Lung (tissue), 12 donors: Measurements from ENCODE around the gene ITGB6. TPM values are rescaled to one million over a fixed set of nuclear protein-coding genes. Genes with fewer than 3 reads are reported as not detected.
A peak's percentile ranks its signal among the peaks of the same experiment; 100 is the strongest.

Experiments used
- ATAC-seq: fragments of 200-7000 bp; cut with Tn5 transposase; one replicate; pipeline ENCODE4 v1.9.1; 2020; ENCODE audit warnings: moderate number of reproducible peaks; ENCODE audit not compliant: insufficient read depth, low FRiP score
- DNase-seq, 3 donors: peaks; one replicate each; pipeline ENCODE4 v3.0.0-alpha.2; 2013 to 2017
- H3K27ac ChIP-seq, 2 donors: one replicate each; pipeline ENCODE4 v1.5.1; 2013; ENCODE audit warnings: mild to moderate bottlenecking in 2 of 2, moderate library complexity in 2 of 2, control low read depth in 1 of 2, inconsistent platforms in 1 of 2, low read depth in 1 of 2, low read length in 1 of 2
- H3K27me3 ChIP-seq, 3 donors: one replicate each; pipeline ENCODE4 v1.5.1; 2013; ENCODE audit warnings: low read length in 2 of 3; ENCODE audit not compliant: control insufficient read depth in 3 of 3, insufficient read depth in 3 of 3
- H3K36me3 ChIP-seq, 4 donors: one replicate each; pipeline ENCODE4 v1.5.1; 2013; ENCODE audit warnings: low read length in 4 of 4, mild to moderate bottlenecking in 1 of 4, moderate library complexity in 1 of 4; ENCODE audit not compliant: control insufficient read depth in 4 of 4, insufficient read depth in 4 of 4
- H3K4me1 ChIP-seq, 5 donors: one replicate each; pipeline ENCODE4 v1.5.1; 2013; ENCODE audit warnings: low read length in 5 of 5, mild to moderate bottlenecking in 2 of 5, moderate library complexity in 1 of 5; ENCODE audit not compliant: control insufficient read depth in 5 of 5, insufficient read depth in 5 of 5
- H3K4me3 ChIP-seq: one replicate; pipeline ENCODE4 v1.5.1; 2013; ENCODE audit warnings: mild to moderate bottlenecking, control low read depth, moderate library complexity
- H3K9ac ChIP-seq, 2 donors: one replicate each; pipeline ENCODE4 v1.5.1; 2013; ENCODE audit warnings: low read length in 2 of 2, control low read depth in 1 of 2; ENCODE audit not compliant: insufficient read depth in 1 of 2
- H3K9me3 ChIP-seq, 4 donors: one replicate each; pipeline ENCODE4 v1.5.1; 2013; ENCODE audit warnings: low read length in 3 of 4, mild to moderate bottlenecking in 1 of 4, moderate library complexity in 1 of 4; ENCODE audit not compliant: control insufficient read depth in 4 of 4, insufficient read depth in 3 of 4
- WGBS, 2 donors: extraction: QIAGEN DNeasy Blood & Tissue Kit; methylation state at CpG; one replicate each; pipeline ENCODE4 v1.1.7; 2013; 5-methylcytosine and 5-hydroxymethylcytosine counted together
- polyA plus RNA-seq, 2 donors: library from polyadenylated mRNA; stranded (reverse); fragments of 200-250 nt; gene quantifications; one replicate each; pipeline ENCODE4 v1.2.1, GENCODE V29; 2013
- total RNA-seq, 2 donors: library from RNA; depleted of rRNA in 1 of 2; stranded (reverse); fragments of >200 nt in 1 of 2; gene quantifications; one replicate each; pipeline ENCODE4 v1.2.1, GENCODE V29; 2014 to 2021
- TF ChIP-seq, protein P1 (sequence below): IDR thresholded peaks from 2 replicates; pipeline ENCODE4 v1.5.1; 2012; ENCODE audit warnings: mild to moderate bottlenecking; ENCODE audit errors: control extremely low read depth, extremely low read depth
- donor health status: control.
- donor health status: control.
- donor health status: Bipolar disorder and iron deficiency.
- donor health status: healthy.
- donor health status: DM: yes; HTN: yes; CAD: no.

ITGB6 gene
- total and polyA plus RNA-seq, 4 donors: 35.1 to 141 (median 41.8) TPM

DNA sequence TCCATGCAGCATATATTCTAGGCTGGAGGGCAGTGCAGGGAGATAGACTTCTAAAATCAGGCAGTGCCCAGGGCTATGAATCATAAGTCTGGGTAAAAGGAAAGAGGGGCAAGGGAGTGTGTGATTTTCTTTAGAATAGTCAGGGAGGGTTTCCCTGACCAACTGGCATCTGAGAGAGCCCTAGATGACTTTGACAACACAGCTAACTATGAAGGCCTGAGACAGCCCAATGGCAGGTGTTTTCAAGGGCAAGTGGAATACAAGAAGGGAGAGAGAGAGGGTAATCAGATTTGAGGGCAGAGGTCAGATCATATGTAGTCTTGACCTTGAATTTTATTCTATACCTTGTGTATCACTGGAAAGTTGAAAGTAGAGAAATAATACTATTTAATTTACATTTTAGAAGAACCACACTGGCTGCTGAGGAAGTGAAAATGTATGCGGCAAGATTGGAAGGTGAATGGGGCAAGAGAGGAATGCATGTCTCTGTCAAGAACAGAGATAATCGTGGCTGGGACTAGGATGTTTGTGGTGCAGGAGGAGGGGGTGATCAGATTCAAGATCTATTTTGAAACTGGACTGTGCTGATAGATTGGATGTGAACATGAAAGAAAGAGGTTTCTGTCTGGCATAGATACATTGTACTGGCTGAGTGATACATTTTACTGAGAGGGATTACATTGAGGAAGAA is 1.9 kb upstream of the ITGB6 start:
- ATAC-seq: no peak
- Histone ChIP-seq H3K27me3 (peaks cover 0 to 2% (median 0%) of the 10 kb centered on the region in 3 donors), H3K4me3 (no peak overlapping the region), H3K9me3 (no peaks in the 10 kb centered on the region), H3K9ac (no peak overlapping the region), H3K4me1 (peaks cover 0 to 3% (median 2%) of the 10 kb centered on the region in 5 donors), H3K27ac (no peak overlapping the region), H3K36me3 (no peaks in the 10 kb centered on the region)
- DNase-seq: no peak
- TF ChIP-seq, protein P1, sequence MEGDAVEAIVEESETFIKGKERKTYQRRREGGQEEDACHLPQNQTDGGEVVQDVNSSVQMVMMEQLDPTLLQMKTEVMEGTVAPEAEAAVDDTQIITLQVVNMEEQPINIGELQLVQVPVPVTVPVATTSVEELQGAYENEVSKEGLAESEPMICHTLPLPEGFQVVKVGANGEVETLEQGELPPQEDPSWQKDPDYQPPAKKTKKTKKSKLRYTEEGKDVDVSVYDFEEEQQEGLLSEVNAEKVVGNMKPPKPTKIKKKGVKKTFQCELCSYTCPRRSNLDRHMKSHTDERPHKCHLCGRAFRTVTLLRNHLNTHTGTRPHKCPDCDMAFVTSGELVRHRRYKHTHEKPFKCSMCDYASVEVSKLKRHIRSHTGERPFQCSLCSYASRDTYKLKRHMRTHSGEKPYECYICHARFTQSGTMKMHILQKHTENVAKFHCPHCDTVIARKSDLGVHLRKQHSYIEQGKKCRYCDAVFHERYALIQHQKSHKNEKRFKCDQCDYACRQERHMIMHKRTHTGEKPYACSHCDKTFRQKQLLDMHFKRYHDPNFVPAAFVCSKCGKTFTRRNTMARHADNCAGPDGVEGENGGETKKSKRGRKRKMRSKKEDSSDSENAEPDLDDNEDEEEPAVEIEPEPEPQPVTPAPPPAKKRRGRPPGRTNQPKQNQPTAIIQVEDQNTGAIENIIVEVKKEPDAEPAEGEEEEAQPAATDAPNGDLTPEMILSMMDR: no peak
- 79 to 89% methylated on average over 2 of the region's 2 CpGs for WGBS, 2 donors

DNA sequence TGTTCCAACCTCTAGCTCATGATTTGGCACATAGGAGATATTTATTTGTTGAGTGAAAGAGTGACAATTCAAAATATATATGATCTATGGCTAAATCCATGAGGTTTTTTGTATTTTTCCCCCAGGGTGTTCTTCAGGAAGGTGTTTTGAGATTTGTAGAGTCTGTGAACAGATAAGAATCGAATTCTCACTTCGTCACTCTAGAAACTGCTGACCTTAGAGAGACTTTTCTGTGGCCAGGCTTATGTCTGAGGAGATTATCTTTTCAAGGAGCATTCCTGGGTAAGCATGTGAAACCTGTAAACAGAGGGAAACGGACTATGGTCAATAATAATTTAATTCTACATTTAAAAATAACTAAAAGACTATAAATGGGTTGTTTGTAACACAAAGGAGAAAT is 849 bp upstream of the ITGB6 start:
- 73 to 77% methylated on average over 3 of the region's 3 CpGs for WGBS, 2 donors
- H3K9ac ChIP-seq: no peak overlapping the region
- H3K27ac ChIP-seq: no peak overlapping the region
- ATAC-seq: no peak
- H3K4me1 ChIP-seq: peaks cover 0 to 3% (median 2%) of the 10 kb centered on the region in 5 donors
- no peak overlapping the region for H3K4me3 ChIP-seq
- H3K27me3 ChIP-seq: peaks cover 0 to 2% (median 0%) of the 10 kb centered on the region in 3 donors
- H3K9me3 ChIP-seq: no peaks in the 10 kb centered on the region
- H3K36me3 ChIP-seq: no peaks in the 10 kb centered on the region
- no peak for DNase-seq
- TF ChIP-seq, protein P1: no peak

DNA sequence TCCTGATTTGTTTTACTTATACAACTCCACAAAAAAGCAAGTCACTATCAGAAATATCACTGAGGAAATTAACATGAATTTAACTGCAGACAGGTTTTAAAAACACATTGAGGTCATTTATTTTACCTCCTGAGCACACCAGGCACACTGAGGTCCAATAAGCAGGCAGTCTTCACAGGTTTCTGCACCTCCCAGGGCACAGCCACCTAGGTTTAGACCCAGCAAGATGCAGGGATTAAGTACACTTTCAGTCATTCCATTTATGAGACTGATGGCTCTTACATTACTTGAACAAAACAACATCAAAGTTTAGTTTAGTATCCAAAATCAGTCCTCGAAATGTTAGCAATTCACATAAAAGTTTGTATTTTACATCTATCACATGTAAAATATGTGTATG is 1.0 kb downstream of the ITGB6 start:
- no peak overlapping the region for H3K9ac ChIP-seq
- H3K27ac ChIP-seq: peak overlapping the region in 1 of 2 donors; percentile 74
- DNase-seq (no peak), ATAC-seq (peak; percentile 28)
- H3K4me1 ChIP-seq: peaks cover 0 to 3% (median 2%) of the 10 kb centered on the region in 5 donors
- no peak overlapping the region for H3K4me3 ChIP-seq
- H3K27me3 ChIP-seq: peaks cover 0 to 2% (median 0%) of the 10 kb centered on the region in 3 donors
- TF ChIP-seq, protein P1: no peak
- WGBS, 2 donors: 71 to 85% methylated on average over 1 of the region's 1 CpG
- H3K9me3 ChIP-seq: no peaks in the 10 kb centered on the region
- H3K36me3 ChIP-seq: no peaks in the 10 kb centered on the region
